ENCODE results near the gene NOP58.

Gene NOP58

GRCh38 chr2:202337706-202338346, 72.3 kb downstream of the NOP58 start (continued):
- TF ChIP-seq ZNF324 (tag by site-specific recombination; IDR thresholded peaks at IDR 0.05) (no peak), ZBTB11 (tag by site-specific recombination; conservative IDR thresholded peaks at IDR 0.05; ENCODE audit: low read depth) (no peak)

GRCh38 chr2:202339071-202339870, 73.7 kb downstream of the NOP58 start:
- no peak overlapping the region for H3K4me3 ChIP-seq (ENCODE audit: low read depth, low read length)
- CTCF ChIA-PET = interaction anchor here (0.7 kb wide), 2 partner anchors 16 to 117 kb away, joined by 3 read pairs; no protein-coding TSS in a partner anchor
- H3K36me3 ChIP-seq (ENCODE audit: control insufficient read depth in 2 of 2, insufficient read depth in 1 of 2, low read length in 2 of 2) = no peaks in the 10 kb centered on the region
- H3K9me3 ChIP-seq (ENCODE audit: control insufficient read depth, insufficient read depth, low read depth, low read length) = no peaks in the 10 kb centered on the region
- H3K4me1 ChIP-seq (ENCODE audit: control insufficient read depth, insufficient read depth, low read length) = peaks cover 13% of the 10 kb centered on the region
- POLR2A ChIA-PET = interaction anchor here (0.7 kb wide), 2 partner anchors 28 to 533 kb away, joined by 3 to 7 read pairs; no protein-coding TSS in a partner anchor
- TF ChIP-seq ZNF701 (tag by site-specific recombination; IDR thresholded peaks at IDR 0.05) (no peak), MZF1 (tag by site-specific recombination; IDR thresholded peaks at IDR 0.05; ENCODE audit: borderline replicate concordance) (peak; percentile 46; the same call in 1 of the 2 replicates), ZNF629 (tag by site-specific recombination; IDR thresholded peaks at IDR 0.05) (peak; percentile 45), PRDM10 (tag by site-specific recombination; IDR thresholded peaks at IDR 0.05) (peak; percentile 65), ZNF510 (tag by site-specific recombination; IDR thresholded peaks at IDR 0.05; ENCODE audit: insufficient replicate concordance) (no peak)
- no peak overlapping the region for H3K27ac ChIP-seq (ENCODE audit: extremely low read depth, low read depth, low read length)

- Histone ChIP-seq H3K9me3 (ENCODE audit: control insufficient read depth, insufficient read depth, low read depth, low read length) (no peaks in the 10 kb centered on the region), H3K27ac (ENCODE audit: extremely low read depth, low read depth, low read length) (no peak overlapping the region), H3K36me3 (ENCODE audit: control insufficient read depth in 2 of 2, insufficient read depth in 1 of 2, low read length in 2 of 2) (no peaks in the 10 kb centered on the region; a peak in 1 of 3 replicates), H3K4me3 (ENCODE audit: low read depth, low read length) (no peak overlapping the region), H3K4me1 (ENCODE audit: control insufficient read depth, insufficient read depth, low read length) (0 out of 2 replicates have a peak, but pooled peaks cover 2% of the 10 kb centered on the region)
- ChIA-PET POLR2A (no interaction called here), CTCF (no interaction called here)
- 0 out of 2 replicates have a peak, but pooled peaks have one; percentile 24 for TF ChIP-seq ZFHX2 (tag by site-specific recombination; conservative IDR thresholded peaks at IDR 0.05)
- no peak for TF ChIP-seq ZSCAN23 (tag by site-specific recombination; IDR thresholded peaks at IDR 0.05)
- peak; percentile 28; the same call in 1 of the 2 replicates for TF ChIP-seq EGR2 (tag by site-specific recombination; IDR thresholded peaks at IDR 0.05; ENCODE audit: low read depth)
These were observed 78.6 kb downstream of the NOP58 start for GRCh38 chr2:202344178-202344577.

Data from HEK293 (cell line).